GM12878 (cell line): ENCODE measurements around the gene L3MBTL1. TPM values are rescaled to one million over a fixed set of nuclear protein-coding genes. Genes with fewer than 3 reads are reported as not detected.

Source experiments
- ATAC-seq: fragments of 200-7000 bp; cut with Tn5 transposase; 3 replicates; pipeline ENCODE4 v1.9.1; 2020; ENCODE audit warnings: mild to moderate bottlenecking, moderate library complexity
- BruUV-seq: library from RNA; stranded (reverse); fragments of 400-500 nt; replicated peaks from 2 replicates; lab custom pipeline; 2021; lab: Mats Ljungman, UMichigan
- CTCF ChIA-PET: fragments of 300-600 bp; sonication (Branson Sonifier 250); formaldehyde crosslinking; extraction: SDS; loops from one replicate; lab custom pipeline; 2021; ENCODE audit warnings: inconsistent platforms; lab: Yijun Ruan, JAX
- POLR2A ChIA-PET: fragments of 350-600 bp; formaldehyde crosslinking; extraction: SDS; loops from one replicate; lab custom pipeline; 2021; ENCODE audit warnings: inconsistent platforms; lab: Charles Lee
- RAD21 ChIA-PET: fragments of 300-600 bp; sonication (Branson Sonifier 250); formaldehyde crosslinking; loops from one replicate; lab custom pipeline; 2023; ENCODE audit warnings: antibody characterized with exemption; ENCODE audit not compliant: unreplicated experiment; lab: Charles Lee
- SMC1A ChIA-PET: fragments of 300-600 bp; sonication (Branson Sonifier 250); formaldehyde crosslinking; loops from one replicate; lab custom pipeline; 2023; ENCODE audit not compliant: unreplicated experiment, uncharacterized antibody; lab: Charles Lee
- DNase-seq: peaks from one replicate; pipeline ENCODE4 v3.0.0-alpha.2; 2011; ENCODE audit warnings: low read depth, low spot score
- FAIRE-seq: peaks from 3 replicates; lab custom pipeline; 2011; peaks lifted over from hg19 to GRCh38; lab: Jason Lieb, UNC
- H2AFZ ChIP-seq: 2 replicates; pipeline ENCODE4 v1.6.0; 2011; ENCODE audit warnings: low read depth, low read length, control low read depth; ENCODE audit not compliant: control insufficient read depth
- H3K27ac ChIP-seq: 2 replicates; pipeline ENCODE4 v1.5.1; 2011; ENCODE audit warnings: control low read depth; ENCODE audit not compliant: control insufficient read depth, insufficient read depth
- H3K27me3 ChIP-seq, 2 experiments: replicated peaks in 1 of 2; 2 replicates each; pipeline versions ENCODE4 v1.6.0 to v1.6.1; 2011; ENCODE audit warnings: low read length in 1 of 2; ENCODE audit not compliant: control insufficient read depth in 2 of 2, insufficient read depth in 2 of 2
- H3K36me3 ChIP-seq, 2 experiments: 2 replicates each; pipeline ENCODE4 v1.5.1; 2011; ENCODE audit warnings: low read length in 1 of 2; ENCODE audit not compliant: control insufficient read depth in 2 of 2, insufficient read depth in 2 of 2
- H3K4me1 ChIP-seq: 2 replicates; pipeline ENCODE4 v1.6.1; 2011; ENCODE audit warnings: mild to moderate bottlenecking, low read length, moderate library complexity, mixed read lengths; ENCODE audit not compliant: control insufficient read depth, insufficient read depth
- H3K4me2 ChIP-seq: 2 replicates; pipeline ENCODE4 v1.6.0; 2011; ENCODE audit warnings: control low read depth; ENCODE audit not compliant: control insufficient read depth, insufficient read depth
- H3K4me3 ChIP-seq: fragments of 200-600 bp; sonication (generic); 2 replicates; pipeline ENCODE4 v1.5.1; 2016
- H3K79me2 ChIP-seq: 2 replicates; pipeline ENCODE4 v1.6.0; 2011; ENCODE audit warnings: low read length; ENCODE audit not compliant: control insufficient read depth, insufficient read depth
- H3K9ac ChIP-seq: 2 replicates; pipeline ENCODE4 v1.8.0; 2011; ENCODE audit warnings: low read length, control low read depth, mixed read lengths; ENCODE audit not compliant: control insufficient read depth, insufficient read depth
- H3K9me3 ChIP-seq: replicated peaks from 3 replicates; pipeline ENCODE4 v1.5.1; 2011; ENCODE audit warnings: mild to moderate bottlenecking, low read length; ENCODE audit not compliant: control insufficient read depth, insufficient read depth
- H4K20me1 ChIP-seq: 2 replicates; pipeline ENCODE4 v1.6.0; 2011; ENCODE audit not compliant: control insufficient read depth, insufficient read depth
- BCLAF1 ChIP-seq: fragments of 450-650 bp; IDR thresholded peaks from 2 replicates; pipeline ENCODE4 v1.6.1; 2017; ENCODE audit warnings: antibody characterized with exemption, mild to moderate bottlenecking, moderate library complexity
- CBX3 ChIP-seq: fragments of 200-600 bp; sonication (generic); IDR thresholded peaks from 2 replicates; pipeline ENCODE4 v1.6.1; 2016; ENCODE audit warnings: low read depth, borderline replicate concordance
- CREM ChIP-seq: IDR thresholded peaks from 2 replicates; pipeline ENCODE4 v1.6.1; 2014; ENCODE audit warnings: antibody characterized with exemption, low read depth
- NBN ChIP-seq: fragments of 450-650 bp; IDR thresholded peaks from 2 replicates; pipeline ENCODE4 v1.6.1; 2016
- ZSCAN29 ChIP-seq: fragments of 450-650 bp; IDR thresholded peaks from 2 replicates; pipeline ENCODE4 v1.6.1; 2017; ENCODE audit warnings: mild to moderate bottlenecking, moderate library complexity
- WGBS: methylation state at CpG from one replicate; pipeline ENCODE4 v1.1.6; 2016; ENCODE audit warnings: low lambda C conversion rate; ENCODE audit not compliant: insufficient replicate concordance, insufficient coverage; ENCODE audit errors: missing lambda C conversion rate; 5-methylcytosine and 5-hydroxymethylcytosine counted together
- in situ Hi-C: fragments of 300-500 bp; cut with MboI; formaldehyde crosslinking; loops from 9 replicates; pipeline ENCODE4 v1.14.3; 2018; ENCODE audit warnings: mixed read lengths
- intact Hi-C: fragments of 100-400 bp; cut with micrococcal nuclease; formaldehyde crosslinking; loops from one replicate; pipeline ENCODE4 v1.14.2; 2022; ENCODE audit not compliant: unreplicated experiment
- polyA plus RNA-seq, 11 experiments: library from polyadenylated mRNA; depleted of rRNA in 4 of 11; unstranded in 6 of 11; stranded (reverse) in 5 of 11; fragments of >200 nt; fragmentation: Nextera tagmentation in 4 of 11; fragmentation: Illumina TruSeq in 1 of 11; extraction: Ambion mirVana in 4 of 11; extraction: Trizol in 1 of 11; gene quantifications; 1 replicate in 1 of 11; 2 replicates in 10 of 11; pipeline versions ENCODE4 v1.2.1 to v1.2.3, GENCODE V29; 2011 to 2016; ENCODE audit warnings: inconsistent platforms in 2 of 11, missing spikeins in 2 of 11, low read depth in 1 of 11
- total RNA-seq, 4 experiments: library from RNA; depleted of rRNA in 3 of 4; stranded (reverse); fragments of >200 nt in 3 of 4; fragmentation: Illumina TruSeq in 1 of 4; extraction: Trizol in 1 of 4; gene quantifications; 2 replicates each; pipeline versions ENCODE4 v1.2.1 to v1.2.3, GENCODE V29; 2013 to 2021

Gene L3MBTL1
- total and polyA plus RNA-seq, 10 of the 15 experiments (the other 5 are each of a cell fraction or from before 2014, with no cell fraction given): 0.56 to 6.6 (median 3.9) TPM

- DNase-seq (no peak), ATAC-seq (no peak), FAIRE-seq (no peak)
- H3K9me3 ChIP-seq: no peaks in the 10 kb centered on the region
- H3K4me2 ChIP-seq: no peak overlapping the region
- 46% methylated on average over 7 of the region's 7 CpGs for WGBS
- in situ Hi-C loops: no loop called here
- RAD21 ChIA-PET: no interaction called here
- no peaks in the 10 kb centered on the region for H3K27me3 ChIP-seq
- POLR2A ChIA-PET: interaction anchor here (0.6 kb wide), 1 partner anchor 124 kb away, joined by 11 read pairs; no protein-coding TSS in a partner anchor
- H3K79me2 ChIP-seq: no peaks in the 10 kb centered on the region
- H3K4me1 ChIP-seq: no peaks in the 10 kb centered on the region
- no peaks in the 10 kb centered on the region for H4K20me1 ChIP-seq
- H3K27ac ChIP-seq: no peak overlapping the region
- no peaks in the 10 kb centered on the region for H3K36me3 ChIP-seq
- no peak overlapping the region for H3K9ac ChIP-seq
- no TSS peak for BruUV-seq
- H2AFZ ChIP-seq: no peak overlapping the region
- CTCF ChIA-PET: interaction anchor here (1.1 to 2.8 kb wide), 4 partner anchors 27 to 140 kb away, joined by 3 to 11 read pairs (median 6); partner anchors contain the start of gene SGK2
- intact Hi-C loops: no loop called here
- TF ChIP-seq BCLAF1: no peak
- TF ChIP-seq CREM: no peak
- TF ChIP-seq ZSCAN29: no peak
- TF ChIP-seq CBX3: no peak
- no peak for TF ChIP-seq NBN
- SMC1A ChIA-PET: interaction anchor here (1.2 to 1.4 kb wide), 2 partner anchors 15 to 29 kb away, joined by 3 read pairs; no protein-coding TSS in a partner anchor
- H3K4me3 ChIP-seq: no peak overlapping the region
Measured at GRCh38 chr20:43584448-43585136, 77.1 kb downstream of the L3MBTL1 start.
